D721Med (cell line): Measurements from ENCODE around the gene GLRA1.

Experiments
- DNase-seq: peaks from one replicate; pipeline ENCODE4 v3.0.0; 2011; ENCODE audit warnings: low spot score; ENCODE audit not compliant: insufficient read length
- FAIRE-seq: peaks from 2 replicates; lab custom pipeline; 2011; peaks lifted over from hg19 to GRCh38; lab: Jason Lieb, UNC
- CTCF ChIP-seq: IDR thresholded peaks from 2 replicates; pipeline ENCODE4 v1.5.1; 2012; ENCODE audit warnings: mild to moderate bottlenecking, control low read depth; ENCODE audit not compliant: insufficient read depth; ENCODE audit errors: missing control alignments

The GLRA1 gene

GRCh38 chr5:151905557-151905961 is 19.1 kb downstream of the GLRA1 start:
- DNase-seq: no peak
- TF ChIP-seq CTCF: no peak
- FAIRE-seq: no peak

GRCh38 chr5:151904909-151905308 is 19.7 kb downstream of the GLRA1 start:
- TF ChIP-seq CTCF: no peak

GRCh38 chr5:151904127-151904526 is 20.5 kb downstream of the GLRA1 start:
- DNase-seq (no peak), FAIRE-seq (no peak)
- TF ChIP-seq CTCF: no peak

More at GRCh38 chr5:151904909-151905308, 19.7 kb downstream of the GLRA1 start:
- DNase-seq (no peak), FAIRE-seq (no peak)

GRCh38 chr5:151903243-151903653 is 21.4 kb downstream of the GLRA1 start:
- DNase-seq: no peak
- FAIRE-seq: no peak
- no peak for TF ChIP-seq CTCF

- FAIRE-seq (no peak), DNase-seq (no peak)
- TF ChIP-seq CTCF: no peak
Measured at GRCh38 chr5:151902215-151902614, 22.4 kb downstream of the GLRA1 start.

GRCh38 chr5:151901611-151902010 is 23.0 kb downstream of the GLRA1 start:
- no peak for TF ChIP-seq CTCF
- DNase-seq (no peak), FAIRE-seq (no peak)

- no peak for TF ChIP-seq CTCF
- DNase-seq: no peak
- no peak for FAIRE-seq
Measured at GRCh38 chr5:151900891-151901290, 23.8 kb downstream of the GLRA1 start.
